Measurements from ENCODE around the gene UTS2B. TPM values are rescaled to one million over a fixed set of nuclear protein-coding genes. Genes with fewer than 3 reads are reported as not detected.
A peak's percentile ranks its signal among the peaks of the same experiment; 100 is the strongest.

UTS2B gene
- total and polyA plus RNA-seq, 10 of the 15 experiments (the other 5 are each of a cell fraction or from before 2014, with no cell fraction given): 0.15 to 0.72 (median 0.44) TPM

DNA sequence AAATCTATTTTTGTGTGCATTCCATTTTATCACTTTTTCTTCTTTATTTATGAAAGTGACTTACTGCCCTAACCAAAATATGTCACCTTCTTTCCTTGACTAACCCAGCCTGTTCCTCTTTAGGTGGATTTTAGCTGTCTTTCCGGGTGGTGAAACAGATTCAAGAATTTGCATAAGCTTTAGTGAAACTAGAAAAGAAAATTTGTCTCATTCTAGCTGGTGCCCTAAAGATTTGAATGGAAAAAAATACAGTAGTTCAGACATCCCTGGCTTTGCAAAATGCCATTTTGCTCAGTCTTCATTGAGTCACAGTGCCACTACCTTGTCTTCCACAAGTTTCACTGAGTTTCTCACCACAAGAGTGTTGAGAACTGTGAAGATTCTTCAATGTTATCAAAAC, 29.3 kb downstream of the UTS2B start (continued):
- TF ChIP-seq, protein P1, sequence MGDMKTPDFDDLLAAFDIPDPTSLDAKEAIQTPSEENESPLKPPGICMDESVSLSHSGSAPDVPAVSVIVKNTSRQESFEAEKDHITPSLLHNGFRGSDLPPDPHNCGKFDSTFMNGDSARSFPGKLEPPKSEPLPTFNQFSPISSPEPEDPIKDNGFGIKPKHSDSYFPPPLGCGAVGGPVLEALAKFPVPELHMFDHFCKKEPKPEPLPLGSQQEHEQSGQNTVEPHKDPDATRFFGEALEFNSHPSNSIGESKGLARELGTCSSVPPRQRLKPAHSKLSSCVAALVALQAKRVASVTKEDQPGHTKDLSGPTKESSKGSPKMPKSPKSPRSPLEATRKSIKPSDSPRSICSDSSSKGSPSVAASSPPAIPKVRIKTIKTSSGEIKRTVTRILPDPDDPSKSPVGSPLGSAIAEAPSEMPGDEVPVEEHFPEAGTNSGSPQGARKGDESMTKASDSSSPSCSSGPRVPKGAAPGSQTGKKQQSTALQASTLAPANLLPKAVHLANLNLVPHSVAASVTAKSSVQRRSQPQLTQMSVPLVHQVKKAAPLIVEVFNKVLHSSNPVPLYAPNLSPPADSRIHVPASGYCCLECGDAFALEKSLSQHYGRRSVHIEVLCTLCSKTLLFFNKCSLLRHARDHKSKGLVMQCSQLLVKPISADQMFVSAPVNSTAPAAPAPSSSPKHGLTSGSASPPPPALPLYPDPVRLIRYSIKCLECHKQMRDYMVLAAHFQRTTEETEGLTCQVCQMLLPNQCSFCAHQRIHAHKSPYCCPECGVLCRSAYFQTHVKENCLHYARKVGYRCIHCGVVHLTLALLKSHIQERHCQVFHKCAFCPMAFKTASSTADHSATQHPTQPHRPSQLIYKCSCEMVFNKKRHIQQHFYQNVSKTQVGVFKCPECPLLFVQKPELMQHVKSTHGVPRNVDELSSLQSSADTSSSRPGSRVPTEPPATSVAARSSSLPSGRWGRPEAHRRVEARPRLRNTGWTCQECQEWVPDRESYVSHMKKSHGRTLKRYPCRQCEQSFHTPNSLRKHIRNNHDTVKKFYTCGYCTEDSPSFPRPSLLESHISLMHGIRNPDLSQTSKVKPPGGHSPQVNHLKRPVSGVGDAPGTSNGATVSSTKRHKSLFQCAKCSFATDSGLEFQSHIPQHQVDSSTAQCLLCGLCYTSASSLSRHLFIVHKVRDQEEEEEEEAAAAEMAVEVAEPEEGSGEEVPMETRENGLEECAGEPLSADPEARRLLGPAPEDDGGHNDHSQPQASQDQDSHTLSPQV (IDR thresholded peaks at IDR 0.05): no peak
- TF ChIP-seq, protein P2, sequence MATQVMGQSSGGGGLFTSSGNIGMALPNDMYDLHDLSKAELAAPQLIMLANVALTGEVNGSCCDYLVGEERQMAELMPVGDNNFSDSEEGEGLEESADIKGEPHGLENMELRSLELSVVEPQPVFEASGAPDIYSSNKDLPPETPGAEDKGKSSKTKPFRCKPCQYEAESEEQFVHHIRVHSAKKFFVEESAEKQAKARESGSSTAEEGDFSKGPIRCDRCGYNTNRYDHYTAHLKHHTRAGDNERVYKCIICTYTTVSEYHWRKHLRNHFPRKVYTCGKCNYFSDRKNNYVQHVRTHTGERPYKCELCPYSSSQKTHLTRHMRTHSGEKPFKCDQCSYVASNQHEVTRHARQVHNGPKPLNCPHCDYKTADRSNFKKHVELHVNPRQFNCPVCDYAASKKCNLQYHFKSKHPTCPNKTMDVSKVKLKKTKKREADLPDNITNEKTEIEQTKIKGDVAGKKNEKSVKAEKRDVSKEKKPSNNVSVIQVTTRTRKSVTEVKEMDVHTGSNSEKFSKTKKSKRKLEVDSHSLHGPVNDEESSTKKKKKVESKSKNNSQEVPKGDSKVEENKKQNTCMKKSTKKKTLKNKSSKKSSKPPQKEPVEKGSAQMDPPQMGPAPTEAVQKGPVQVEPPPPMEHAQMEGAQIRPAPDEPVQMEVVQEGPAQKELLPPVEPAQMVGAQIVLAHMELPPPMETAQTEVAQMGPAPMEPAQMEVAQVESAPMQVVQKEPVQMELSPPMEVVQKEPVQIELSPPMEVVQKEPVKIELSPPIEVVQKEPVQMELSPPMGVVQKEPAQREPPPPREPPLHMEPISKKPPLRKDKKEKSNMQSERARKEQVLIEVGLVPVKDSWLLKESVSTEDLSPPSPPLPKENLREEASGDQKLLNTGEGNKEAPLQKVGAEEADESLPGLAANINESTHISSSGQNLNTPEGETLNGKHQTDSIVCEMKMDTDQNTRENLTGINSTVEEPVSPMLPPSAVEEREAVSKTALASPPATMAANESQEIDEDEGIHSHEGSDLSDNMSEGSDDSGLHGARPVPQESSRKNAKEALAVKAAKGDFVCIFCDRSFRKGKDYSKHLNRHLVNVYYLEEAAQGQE (IDR thresholded peaks at IDR 0.05; ENCODE audit: low read depth, low read length): no peak
- TF ChIP-seq TARDBP (IDR thresholded peaks at IDR 0.05; ENCODE audit: borderline replicate concordance) (no peak), ZNF622 (IDR thresholded peaks at IDR 0.05) (no peak), RUNX3 (IDR thresholded peaks at IDR 0.05; ENCODE audit: low read length) (peak; percentile 34; the same call in 1 of the 2 replicates), SP1 (IDR thresholded peaks at IDR 0.05; ENCODE audit: low read depth, low read length) (no peak), YBX1 (IDR thresholded peaks at IDR 0.05) (no peak), RELA (IDR thresholded peaks at IDR 0.05; ENCODE audit: borderline replicate concordance, partially characterized antibody) (no peak), NRF1 (conservative IDR thresholded peaks at IDR 0.05; ENCODE audit: low read depth, low read length) (no peak), NFYB (IDR thresholded peaks at IDR 0.05; ENCODE audit: insufficient read depth, low read depth, low read length) (no peak), ZNF207 (IDR thresholded peaks at IDR 0.05; ENCODE audit: borderline replicate concordance) (no peak), TAF1 (IDR thresholded peaks at IDR 0.05; ENCODE audit: borderline replicate concordance, low read depth, low read length) (no peak), MEF2B (IDR thresholded peaks at IDR 0.05; ENCODE audit: partially characterized antibody, poor library complexity, severe bottlenecking) (no peak), RAD21 (IDR thresholded peaks at IDR 0.05; ENCODE audit: insufficient read depth, low read depth, low read length) (no peak), STAT3 (IDR thresholded peaks at IDR 0.05; ENCODE audit: low read depth, low read length) (no peak), GABPA (IDR thresholded peaks at IDR 0.05; ENCODE audit: low read depth) (no peak), SREBF1 (IDR thresholded peaks at IDR 0.05; ENCODE audit: low read length) (no peak), CHD2 (IDR thresholded peaks at IDR 0.05; ENCODE audit: borderline replicate concordance, low read depth, low read length) (no peak), HDAC6 (IDR thresholded peaks at IDR 0.05; ENCODE audit: unreplicated experiment) (no peak), BRCA1 (IDR thresholded peaks at IDR 0.05; ENCODE audit: low read depth, low read length) (no peak)
- TF ChIP-seq, protein P3, sequence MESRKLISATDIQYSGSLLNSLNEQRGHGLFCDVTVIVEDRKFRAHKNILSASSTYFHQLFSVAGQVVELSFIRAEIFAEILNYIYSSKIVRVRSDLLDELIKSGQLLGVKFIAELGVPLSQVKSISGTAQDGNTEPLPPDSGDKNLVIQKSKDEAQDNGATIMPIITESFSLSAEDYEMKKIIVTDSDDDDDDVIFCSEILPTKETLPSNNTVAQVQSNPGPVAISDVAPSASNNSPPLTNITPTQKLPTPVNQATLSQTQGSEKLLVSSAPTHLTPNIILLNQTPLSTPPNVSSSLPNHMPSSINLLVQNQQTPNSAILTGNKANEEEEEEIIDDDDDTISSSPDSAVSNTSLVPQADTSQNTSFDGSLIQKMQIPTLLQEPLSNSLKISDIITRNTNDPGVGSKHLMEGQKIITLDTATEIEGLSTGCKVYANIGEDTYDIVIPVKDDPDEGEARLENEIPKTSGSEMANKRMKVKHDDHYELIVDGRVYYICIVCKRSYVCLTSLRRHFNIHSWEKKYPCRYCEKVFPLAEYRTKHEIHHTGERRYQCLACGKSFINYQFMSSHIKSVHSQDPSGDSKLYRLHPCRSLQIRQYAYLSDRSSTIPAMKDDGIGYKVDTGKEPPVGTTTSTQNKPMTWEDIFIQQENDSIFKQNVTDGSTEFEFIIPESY (IDR thresholded peaks at IDR 0.05): no peak
